CD4-positive, CD25-positive, alpha-beta regulatory T cell (primary cell): ENCODE results near the gene IDH2. TPM values are rescaled to one million over a fixed set of nuclear protein-coding genes. Genes with fewer than 3 reads are reported as not detected.
A peak's percentile ranks its signal among the peaks of the same experiment; 100 is the strongest.
"Not testable (repeated sequence)": the region's sequence is repeated elsewhere in the genome, so short reads cannot be mapped to it uniquely, and the experiment has no call there.

Experiments
- ATAC-seq, 2 donors: fragments of 150-1000 bp; cut with Tn5 transposase; one replicate each; pipeline ENCODE4 v1.10.0; 2021; ENCODE audit warnings: low read depth in 2 of 2, moderate number of reproducible peaks in 2 of 2, moderate library complexity in 1 of 2
- DNase-seq, 3 donors: peaks; one replicate each; pipeline versions ENCODE4 v3.0.0 to v3.0.0-alpha.2; 2012 to 2022; ENCODE audit warnings: mixed read lengths in 1 of 3
- H3K27ac ChIP-seq: one replicate; pipeline ENCODE4 v1.7.0; 2013; ENCODE audit warnings: mild to moderate bottlenecking, low read length; ENCODE audit not compliant: insufficient read depth, poor library complexity, severe bottlenecking
- H3K27me3 ChIP-seq: one replicate; pipeline ENCODE4 v1.7.0; 2013; ENCODE audit warnings: low read length; ENCODE audit not compliant: control insufficient read depth, insufficient read depth
- H3K36me3 ChIP-seq: one replicate; pipeline ENCODE4 v1.7.0; 2013; ENCODE audit warnings: mild to moderate bottlenecking, low read length, moderate library complexity; ENCODE audit not compliant: control insufficient read depth, insufficient read depth
- H3K4me1 ChIP-seq: 2 replicates; pipeline ENCODE4 v1.7.0; 2013; ENCODE audit warnings: mild to moderate bottlenecking, low read length; ENCODE audit not compliant: insufficient read depth, control insufficient read depth, poor library complexity, severe bottlenecking
- H3K4me3 ChIP-seq: one replicate; pipeline ENCODE4 v1.7.0; 2013; ENCODE audit warnings: low read depth, mild to moderate bottlenecking, low read length, moderate library complexity
- H3K9me3 ChIP-seq, 2 experiments: 1 replicate in 1 of 2; 2 replicates in 1 of 2; pipeline ENCODE4 v1.7.0; 2013; ENCODE audit warnings: low read length in 2 of 2, mild to moderate bottlenecking in 1 of 2, moderate library complexity in 1 of 2; ENCODE audit not compliant: control insufficient read depth in 2 of 2
- H3K27ac Mint-ChIP-seq, 3 donors: one replicate each; pipeline ENCODE4 v1.8.0; 2020 to 2022; ENCODE audit warnings: mild to moderate bottlenecking in 3 of 3, mixed read lengths in 3 of 3, moderate library complexity in 2 of 3
- H3K27me3 Mint-ChIP-seq: one replicate; pipeline ENCODE4 v1.8.0; 2022; ENCODE audit warnings: mild to moderate bottlenecking, mixed read lengths
- H3K36me3 Mint-ChIP-seq: one replicate; pipeline ENCODE4 v1.8.0; 2020; ENCODE audit warnings: mixed read lengths
- H3K4me1 Mint-ChIP-seq, 4 donors: one replicate each; pipeline ENCODE4 v1.8.0; 2020 to 2022; ENCODE audit warnings: mixed read lengths in 4 of 4, mild to moderate bottlenecking in 1 of 4
- H3K4me3 Mint-ChIP-seq, 4 donors: one replicate each; pipeline ENCODE4 v1.8.0; 2020 to 2022; ENCODE audit warnings: mild to moderate bottlenecking in 4 of 4, mixed read lengths in 4 of 4, moderate library complexity in 3 of 4
- H3K9me3 Mint-ChIP-seq, 7 donors: one replicate each; pipeline ENCODE4 v1.8.0; 2020 to 2022; ENCODE audit warnings: mixed read lengths in 7 of 7, mild to moderate bottlenecking in 3 of 7, moderate library complexity in 2 of 7
- polyA plus RNA-seq, 4 donors: library from polyadenylated mRNA; unstranded; fragments of 300-500 nt; fragmentation: Illumina TruSeq; gene quantifications; one replicate each; pipeline ENCODE4 v1.2.3, GENCODE V29; 2021
- total RNA-seq: library from RNA; stranded (reverse); gene quantifications from one replicate; pipeline ENCODE4 v1.2.3, GENCODE V29; 2022

The IDH2 gene
- total and polyA plus RNA-seq, 5 donors from 2014 or later: 60.8 to 123 (median 91.0) TPM

DNA sequence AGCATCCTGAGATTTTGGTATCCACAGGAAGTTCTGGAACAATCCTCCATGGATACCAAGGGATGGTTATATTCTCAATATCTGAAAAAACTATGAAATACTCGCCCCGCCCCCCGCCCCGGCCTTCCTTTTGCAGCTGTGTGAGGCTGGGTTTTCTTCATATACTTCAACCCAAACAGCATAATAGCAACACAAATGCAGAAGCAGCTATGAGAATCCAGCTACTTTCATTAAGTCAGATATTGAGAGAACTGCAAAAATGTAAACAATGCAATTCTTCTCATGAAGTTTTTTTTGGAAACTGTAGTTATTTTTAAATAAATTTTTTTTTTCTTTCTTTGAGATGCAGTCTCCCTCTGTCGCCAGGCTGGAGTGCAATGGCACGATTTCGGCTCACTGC, 10.9 kb upstream of the IDH2 start:
- peaks cover 0 to 6% (median 0%) of the 10 kb centered on the region in 4 donors for H3K4me1 Mint-ChIP-seq
- no peak for ATAC-seq
- no peaks in the 10 kb centered on the region for H3K36me3 ChIP-seq
- no peak overlapping the region for H3K4me3 Mint-ChIP-seq
- no peak overlapping the region for H3K27ac ChIP-seq
- DNase-seq: no peak
- H3K9me3 ChIP-seq: peaks cover 7 to 14% of the 10 kb centered on the region in 2 experiments
- H3K4me1 ChIP-seq: no peaks in the 10 kb centered on the region
- H3K9me3 Mint-ChIP-seq: peaks cover 3 to 16% (median 5%) of the 10 kb centered on the region in 7 donors
- no peak overlapping the region for H3K4me3 ChIP-seq
- no peaks in the 10 kb centered on the region for H3K27me3 ChIP-seq
- H3K27ac Mint-ChIP-seq: no peak overlapping the region
- peaks cover 5% of the 10 kb centered on the region for H3K36me3 Mint-ChIP-seq
- H3K27me3 Mint-ChIP-seq: peaks cover 19% of the 10 kb centered on the region

DNA sequence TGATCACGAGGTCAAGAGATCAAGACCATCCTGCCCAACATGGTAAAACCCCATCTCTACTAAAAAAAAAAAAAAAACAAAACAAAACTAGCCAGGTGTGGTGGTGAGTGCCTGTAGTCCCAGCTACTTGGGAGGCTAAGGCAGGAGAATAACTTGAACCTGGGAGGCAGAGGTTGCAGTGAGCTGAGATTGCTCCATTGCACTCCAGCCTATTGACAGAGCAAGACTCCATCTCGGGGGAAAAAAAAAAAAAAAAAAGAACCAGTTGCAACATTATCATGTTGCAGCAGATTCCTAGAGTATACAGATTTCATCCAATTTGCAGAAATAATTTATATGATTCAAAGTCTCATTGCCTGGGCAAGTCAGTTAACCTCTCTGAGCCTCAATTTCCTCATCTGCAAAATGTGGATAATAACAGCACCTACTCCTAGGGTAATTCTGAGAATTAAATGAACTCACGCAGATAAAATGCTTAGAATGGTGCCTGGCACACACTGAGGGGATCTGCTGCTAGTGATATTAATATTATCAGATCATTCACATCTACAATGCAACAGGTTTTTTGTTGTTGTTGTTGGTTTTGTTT, 7.0 kb upstream of the IDH2 start:
- H3K4me3 ChIP-seq, ATAC-seq, H3K27ac ChIP-seq, H3K27ac Mint-ChIP-seq, H3K9me3 ChIP-seq, H3K27me3 ChIP-seq, H3K9me3 Mint-ChIP-seq, DNase-seq, H3K36me3 Mint-ChIP-seq, H3K4me1 Mint-ChIP-seq, H3K36me3 ChIP-seq, H3K4me1 ChIP-seq, H3K4me3 Mint-ChIP-seq: not testable (repeated sequence)
- H3K27me3 Mint-ChIP-seq: peaks cover 15% of the 10 kb centered on the region

DNA sequence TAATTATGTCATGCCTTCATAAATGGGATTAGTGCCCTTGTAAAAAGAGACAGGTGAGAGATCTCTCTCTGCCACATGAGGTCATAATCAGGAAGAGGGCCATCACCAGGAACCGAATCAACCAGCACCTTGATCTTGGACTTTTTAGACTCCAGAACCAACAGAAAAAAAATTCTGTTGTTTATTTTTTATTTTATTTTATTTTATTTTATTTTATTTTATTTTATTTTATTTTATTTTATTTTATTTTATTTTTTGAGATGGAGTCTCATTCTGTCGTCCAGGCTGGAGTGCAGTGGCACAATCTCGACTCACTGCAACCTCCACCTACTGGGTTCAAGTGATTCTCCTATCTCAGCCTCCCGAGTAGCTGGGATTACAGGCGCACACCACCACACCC, 5.8 kb upstream of the IDH2 start:
- H3K27ac Mint-ChIP-seq, ATAC-seq, H3K4me3 Mint-ChIP-seq, H3K36me3 Mint-ChIP-seq, H3K4me1 Mint-ChIP-seq, H3K4me3 ChIP-seq, H3K9me3 ChIP-seq, H3K4me1 ChIP-seq, DNase-seq, H3K27me3 ChIP-seq, H3K9me3 Mint-ChIP-seq, H3K27ac ChIP-seq, H3K36me3 ChIP-seq: not testable (repeated sequence)
- peaks cover 22% of the 10 kb centered on the region for H3K27me3 Mint-ChIP-seq

GRCh38 chr15:90106522-90107117, 4.4 kb upstream of the IDH2 start:
- Histone ChIP-seq H3K9me3 (no peaks in the 10 kb centered on the region), H3K27ac (no peak overlapping the region), H3K4me1 (peaks cover 6% of the 10 kb centered on the region), H3K4me3 (no peak overlapping the region), H3K36me3 (no peaks in the 10 kb centered on the region), H3K27me3 (no peaks in the 10 kb centered on the region)
- Mint-ChIP-seq H3K4me3 (peak overlapping the region in 1 of 4 donors; percentile 13), H3K27ac (peak overlapping the region in 1 of 3 donors; percentile 75), H3K36me3 (no peaks in the 10 kb centered on the region), H3K27me3 (peaks cover 19% of the 10 kb centered on the region), H3K9me3 (peaks cover 0 to 3% (median 0%) of the 10 kb centered on the region in 7 donors), H3K4me1 (peaks cover 0 to 12% (median under 1%) of the 10 kb centered on the region in 4 donors)
- DNase-seq: no peak
- ATAC-seq: no peak

DNA sequence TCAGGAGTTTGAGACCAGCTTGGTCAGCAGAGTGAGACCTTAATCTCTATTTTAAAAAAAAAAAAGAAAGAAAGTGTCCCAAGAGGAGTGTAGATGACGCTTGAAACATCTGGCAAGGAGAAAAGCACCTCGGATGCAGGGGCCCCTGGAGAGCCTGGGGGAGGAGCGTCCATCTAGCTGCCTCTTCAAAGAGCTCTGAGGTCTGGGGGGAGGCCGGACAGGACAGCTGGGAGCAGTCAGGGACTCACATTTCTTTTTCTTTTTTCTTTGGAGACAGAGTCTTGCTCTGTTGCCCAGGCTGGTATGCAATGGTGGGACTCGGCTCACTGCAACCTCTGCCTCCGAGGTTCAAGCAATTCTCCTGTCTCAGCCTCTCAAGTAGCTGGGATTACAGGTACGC, 3.3 kb upstream of the IDH2 start:
- H3K36me3 Mint-ChIP-seq: no peaks in the 10 kb centered on the region
- no peak for ATAC-seq
- no peaks in the 10 kb centered on the region for H3K9me3 ChIP-seq
- H3K9me3 Mint-ChIP-seq: peaks cover 0 to 3% (median 0%) of the 10 kb centered on the region in 7 donors
- peak overlapping the region in 1 of 4 donors; percentile 49 for H3K4me3 Mint-ChIP-seq
- H3K4me1 ChIP-seq: peaks cover 17% of the 10 kb centered on the region
- peaks cover 0 to 23% (median 6%) of the 10 kb centered on the region in 4 donors for H3K4me1 Mint-ChIP-seq
- no peak overlapping the region for H3K4me3 ChIP-seq
- H3K36me3 ChIP-seq: no peaks in the 10 kb centered on the region
- DNase-seq: no peak
- no peak overlapping the region for H3K27ac ChIP-seq
- H3K27ac Mint-ChIP-seq: no peak overlapping the region
- peaks cover 13% of the 10 kb centered on the region for H3K27me3 Mint-ChIP-seq
- no peaks in the 10 kb centered on the region for H3K27me3 ChIP-seq

DNA sequence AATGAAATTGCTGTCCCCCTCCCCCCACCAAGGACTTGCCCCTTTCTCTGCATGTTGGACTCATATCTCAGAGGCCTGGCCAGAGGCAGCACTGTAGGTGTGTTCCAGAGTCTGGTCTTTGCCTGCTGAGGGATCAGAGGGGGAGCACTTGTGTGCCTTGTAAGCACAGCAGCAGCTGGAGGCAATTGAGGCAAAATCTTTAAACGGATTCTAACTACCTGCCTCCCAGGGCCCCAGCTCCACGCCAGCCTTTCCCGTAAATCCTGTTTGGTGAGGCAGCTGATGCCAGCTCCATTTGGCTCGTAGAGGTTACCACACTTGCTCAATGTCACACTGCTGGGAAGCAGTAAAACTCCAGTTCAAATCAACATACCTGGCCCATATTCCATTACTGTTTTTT, 2.3 kb upstream of the IDH2 start:
- no peaks in the 10 kb centered on the region for H3K36me3 ChIP-seq
- Mint-ChIP-seq H3K4me3 (peak overlapping the region in 1 of 4 donors; percentile 85), H3K9me3 (peaks cover 0 to 4% (median 0%) of the 10 kb centered on the region in 7 donors), H3K27ac (peak overlapping the region in 1 of 3 donors; percentile 7), H3K4me1 (peaks cover 0 to 33% (median 15%) of the 10 kb centered on the region in 4 donors), H3K27me3 (peaks cover 8% of the 10 kb centered on the region), H3K36me3 (no peaks in the 10 kb centered on the region)
- peaks cover 27% of the 10 kb centered on the region for H3K4me1 ChIP-seq
- ATAC-seq (no peak), DNase-seq (no peak)
- H3K27me3 ChIP-seq: no peaks in the 10 kb centered on the region
- H3K27ac ChIP-seq: no peak overlapping the region
- H3K9me3 ChIP-seq: no peaks in the 10 kb centered on the region
- no peak overlapping the region for H3K4me3 ChIP-seq

DNA sequence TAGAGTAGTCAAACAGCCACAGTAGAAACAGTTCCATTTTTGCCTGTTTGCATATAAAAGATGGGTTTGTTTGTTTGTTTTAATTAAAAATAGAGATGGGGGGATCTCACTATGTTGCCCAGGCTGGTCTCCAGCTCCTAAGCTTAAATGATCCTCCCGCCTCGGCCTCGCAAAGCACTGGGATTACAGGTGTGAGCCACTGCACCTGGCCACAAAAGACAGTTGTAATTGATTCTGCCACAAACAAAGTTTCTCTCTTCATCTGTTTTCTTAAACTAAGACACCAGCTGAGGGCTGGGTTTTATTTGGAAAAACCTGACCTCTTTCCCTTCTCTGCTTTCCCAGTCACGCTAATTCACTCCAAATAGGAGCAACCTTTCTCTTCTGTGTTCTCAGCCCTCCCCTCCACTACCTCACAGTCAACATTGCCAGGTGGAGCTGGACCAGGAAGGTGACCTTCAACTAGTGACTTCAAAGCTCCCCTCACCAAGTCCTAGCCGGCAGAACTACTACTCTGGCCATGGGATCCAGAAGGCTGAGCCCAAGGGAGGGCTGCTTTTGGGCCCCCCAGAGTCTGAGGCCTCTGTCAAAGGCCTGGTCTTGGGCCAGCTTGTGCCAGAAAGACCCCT, 1.5 kb upstream of the IDH2 start:
- Mint-ChIP-seq H3K4me3 (peak overlapping the region; percentile 82 to 86 (median 84)), H3K9me3 (peaks cover 0 to 4% (median 0%) of the 10 kb centered on the region in 7 donors), H3K36me3 (no peaks in the 10 kb centered on the region), H3K4me1 (peaks cover 4 to 40% (median 22%) of the 10 kb centered on the region in 4 donors), H3K27me3 (peaks cover 8% of the 10 kb centered on the region), H3K27ac (peak overlapping the region in 2 of 3 donors; percentile 79 to 83)
- H3K27me3 ChIP-seq: no peaks in the 10 kb centered on the region
- DNase-seq (no peak), ATAC-seq (no peak)
- no peak overlapping the region for H3K4me3 ChIP-seq
- H3K36me3 ChIP-seq: no peaks in the 10 kb centered on the region
- H3K9me3 ChIP-seq: no peaks in the 10 kb centered on the region
- H3K27ac ChIP-seq: no peak overlapping the region
- H3K4me1 ChIP-seq: peaks cover 34% of the 10 kb centered on the region
